ENCODE measurements around the gene AGPS.

AGPS gene

DNA sequence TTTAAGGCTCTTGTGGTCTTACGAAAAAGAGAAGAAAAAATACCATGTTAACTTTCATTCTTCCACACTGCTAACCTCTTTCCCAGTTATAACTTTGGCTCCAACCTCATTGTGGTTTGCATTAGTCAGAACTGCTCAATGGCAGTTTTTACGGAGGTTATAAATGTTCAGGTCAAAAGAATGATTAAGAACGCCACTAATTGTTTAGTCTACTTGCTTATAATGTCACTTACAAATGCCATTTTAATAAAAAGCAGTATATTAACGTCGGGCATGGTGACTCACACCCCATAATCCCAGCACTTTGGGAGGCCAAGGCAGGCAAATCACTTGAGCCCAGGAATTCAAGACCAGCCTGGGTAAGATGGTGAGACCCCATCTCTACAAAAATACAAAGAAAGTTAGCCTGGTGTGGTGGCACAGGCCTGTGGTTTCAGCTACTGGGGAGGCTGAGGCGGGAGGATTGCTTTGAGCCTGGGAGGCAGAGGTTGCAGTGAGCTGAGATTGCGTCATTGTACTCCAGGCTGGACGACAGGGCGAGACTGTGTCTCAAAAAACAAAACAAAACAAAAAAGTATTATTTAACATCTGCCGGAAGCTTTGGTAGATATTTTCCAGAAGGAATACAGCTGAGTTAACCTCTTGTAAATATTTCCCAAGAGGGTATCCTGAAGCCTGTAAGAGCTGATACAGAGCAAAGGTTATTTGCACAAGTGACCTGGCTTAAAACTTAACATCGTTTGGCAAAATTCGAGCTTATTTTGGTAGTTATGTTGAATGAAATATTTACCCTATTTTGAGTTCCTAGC lies 5.1 kb downstream of the AGPS start:
- no peak for TF ChIP-seq CTCF (IDR thresholded peaks at IDR 0.05; ENCODE audit: extremely low read depth, missing control alignments)
- DNase-seq (ENCODE audit: low spot score): no peak

GRCh38 chr2:177398290-177398683 lies 5.7 kb downstream of the AGPS start:
- no peak for TF ChIP-seq CTCF (IDR thresholded peaks at IDR 0.05; ENCODE audit: extremely low read depth, missing control alignments)

GRCh38 chr2:177398791-177399190 lies 6.2 kb downstream of the AGPS start:
- no peak for DNase-seq (ENCODE audit: low spot score)
- no peak for TF ChIP-seq CTCF (IDR thresholded peaks at IDR 0.05; ENCODE audit: extremely low read depth, missing control alignments)

More at GRCh38 chr2:177398290-177398683, 5.7 kb downstream of the AGPS start:
- no peak for DNase-seq (ENCODE audit: low spot score)

DNA sequence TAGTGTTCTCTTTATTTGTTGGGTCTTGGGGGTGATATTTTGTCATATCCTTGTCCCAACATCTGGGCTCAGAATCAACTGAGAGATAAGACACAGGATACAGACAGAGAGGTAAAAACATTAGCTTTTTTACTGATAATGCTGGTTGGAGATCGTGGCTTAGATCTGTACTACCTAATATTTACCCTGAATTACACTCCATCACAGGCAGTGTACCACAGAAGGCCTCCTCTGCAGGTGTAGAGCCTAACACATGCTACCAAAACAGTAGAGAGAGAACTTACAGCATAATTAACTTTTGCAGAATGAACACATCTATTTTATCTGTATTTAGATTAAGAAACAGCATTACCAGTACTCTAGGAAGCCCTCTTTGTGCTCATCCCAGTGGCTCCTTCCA lies 6.8 kb downstream of the AGPS start:
- DNase-seq (ENCODE audit: low spot score): no peak
- no peak for TF ChIP-seq CTCF (IDR thresholded peaks at IDR 0.05; ENCODE audit: extremely low read depth, missing control alignments)

GRCh38 chr2:177400337-177400923 lies 7.9 kb downstream of the AGPS start:
- TF ChIP-seq CTCF (IDR thresholded peaks at IDR 0.05; ENCODE audit: extremely low read depth, missing control alignments): no peak
- DNase-seq (ENCODE audit: low spot score): no peak

- TF ChIP-seq CTCF (IDR thresholded peaks at IDR 0.05; ENCODE audit: extremely low read depth, missing control alignments): no peak
These were observed 9.5 kb downstream of the AGPS start for GRCh38 chr2:177402096-177402495.

DNA sequence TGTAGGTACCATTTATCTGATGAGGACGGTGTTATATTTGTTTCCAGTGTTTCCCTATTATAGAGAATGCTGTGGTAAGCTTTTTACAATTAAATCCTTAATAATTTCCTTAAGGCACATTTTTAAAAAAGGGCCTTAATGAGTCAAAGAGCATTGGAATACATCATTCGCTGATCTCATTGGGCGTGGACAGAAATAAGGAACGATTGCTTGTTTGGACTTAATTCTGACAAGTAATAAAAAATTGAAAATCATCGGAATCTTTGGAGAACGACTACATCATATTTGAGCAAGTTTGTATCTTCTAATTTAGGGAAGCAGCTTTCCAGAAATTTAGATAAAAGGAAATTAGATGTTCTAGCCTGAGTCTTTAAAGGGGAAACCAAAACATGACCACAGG lies 11.3 kb downstream of the AGPS start:
- DNase-seq (ENCODE audit: low spot score): no peak
- no peak for TF ChIP-seq CTCF (IDR thresholded peaks at IDR 0.05; ENCODE audit: extremely low read depth, missing control alignments)

More at GRCh38 chr2:177402096-177402495, 9.5 kb downstream of the AGPS start:
- no peak for DNase-seq (ENCODE audit: low spot score)
